IPS-NIHi11 (cell line): ENCODE measurements around the gene TBP.
"Not testable (repeated sequence)": the region's sequence is repeated elsewhere in the genome, so short reads cannot be mapped to it uniquely, and the experiment has no call there.

Experiments
- DNase-seq: peaks from one replicate; pipeline ENCODE4 v3.0.0; 2012; ENCODE audit warnings: mixed read lengths, low spot score

The TBP gene

GRCh38 chr6:170554013-170554795 lies at the start of gene TBP:
Gene TBP (plus strand): TSS chr6:170554369. CDS start chr6:170557030, 2,661 bp downstream.
- DNase-seq, result peak; percentile 91

- no peak for DNase-seq
These were observed 49.7 kb upstream of the TBP start for GRCh38 chr6:170504479-170504878.

GRCh38 chr6:170505306-170505705 lies 48.9 kb upstream of the TBP start:
- no peak for DNase-seq

GRCh38 chr6:170506446-170506845 lies 47.7 kb upstream of the TBP start:
- DNase-seq, result no peak

- not testable (repeated sequence) for DNase-seq
These were observed 46.4 kb upstream of the TBP start for GRCh38 chr6:170507728-170508127.

- DNase-seq, result not testable (repeated sequence)
These were observed 45.9 kb upstream of the TBP start for GRCh38 chr6:170508275-170508674.

- not testable (repeated sequence) for DNase-seq
These were observed 45.1 kb upstream of the TBP start for GRCh38 chr6:170508892-170509722.

- DNase-seq, result no peak
These were observed 44.5 kb upstream of the TBP start for GRCh38 chr6:170509723-170510018.

- DNase-seq, result no peak
These were observed 43.5 kb upstream of the TBP start for GRCh38 chr6:170510631-170511030.

GRCh38 chr6:170512249-170512648 lies 41.9 kb upstream of the TBP start:
- no peak for DNase-seq

GRCh38 chr6:170514908-170515307 lies 39.3 kb upstream of the TBP start:
- DNase-seq, result no peak

GRCh38 chr6:170516783-170517616 lies 37.2 kb upstream of the TBP start:
- DNase-seq, result peak; percentile 53

- DNase-seq, result peak; percentile 64
These were observed 31.5 kb upstream of the TBP start for GRCh38 chr6:170522565-170523183.

GRCh38 chr6:170523256-170524171 lies 30.7 kb upstream of the TBP start:
- DNase-seq, result no peak

GRCh38 chr6:170524172-170524502 lies 30.0 kb upstream of the TBP start:
- no peak for DNase-seq

GRCh38 chr6:170525795-170526194 lies 28.4 kb upstream of the TBP start:
- no peak for DNase-seq

- DNase-seq, result not testable (repeated sequence)
These were observed 26.2 kb upstream of the TBP start for GRCh38 chr6:170527995-170528394.

GRCh38 chr6:170529839-170530469 lies 24.2 kb upstream of the TBP start:
- peak; percentile 83 for DNase-seq

GRCh38 chr6:170532867-170533488 lies 21.2 kb upstream of the TBP start:
- DNase-seq, result no peak

GRCh38 chr6:170533792-170534191 lies 20.4 kb upstream of the TBP start:
- no peak for DNase-seq
